NCI-H2196 treated with DMSO at 0.1 percent for 48 hours (cell line): Measurements from ENCODE around the gene C7orf33.
"Not testable (repeated sequence)": the region's sequence is repeated elsewhere in the genome, so short reads cannot be mapped to it uniquely, and the experiment has no call there.

Experiments
- DNase-seq: peaks from one replicate; lab custom pipeline; 2025; ENCODE audit not compliant: unreplicated experiment; lab: John Stamatoyannopoulos, UW

Gene C7orf33

GRCh38 chr7:148579366-148579765 is 11.2 kb upstream of the C7orf33 start:
- DNase-seq, result no peak

GRCh38 chr7:148580446-148580845 is 10.1 kb upstream of the C7orf33 start:
- DNase-seq, result no peak

- no peak for DNase-seq
Observed at GRCh38 chr7:148581624-148582023, 8.9 kb upstream of the C7orf33 start.

GRCh38 chr7:148584154-148584827 is 6.3 kb upstream of the C7orf33 start:
- DNase-seq, result no peak

GRCh38 chr7:148585399-148585798 is 5.2 kb upstream of the C7orf33 start:
- no peak for DNase-seq

GRCh38 chr7:148587076-148587475 is 3.5 kb upstream of the C7orf33 start:
- DNase-seq, result no peak

- no peak for DNase-seq
Observed at GRCh38 chr7:148588168-148588567, 2.4 kb upstream of the C7orf33 start.

- no peak for DNase-seq
Observed at GRCh38 chr7:148588670-148589131, 1.9 kb upstream of the C7orf33 start.

GRCh38 chr7:148589640-148590039 is 926 bp upstream of the C7orf33 start:
- no peak for DNase-seq

- DNase-seq, result not testable (repeated sequence)
Observed at GRCh38 chr7:148596354-148596753, 5.8 kb downstream of the C7orf33 start.

GRCh38 chr7:148598351-148598750 is 7.8 kb downstream of the C7orf33 start:
- no peak for DNase-seq

- DNase-seq, result no peak
Observed at GRCh38 chr7:148605350-148605749, 14.8 kb downstream of the C7orf33 start.

- DNase-seq, result no peak
Observed at GRCh38 chr7:148607151-148607661, 16.6 kb downstream of the C7orf33 start.

GRCh38 chr7:148609045-148609725 is 18.6 kb downstream of the C7orf33 start:
- DNase-seq, result no peak

GRCh38 chr7:148611692-148612091 is 21.1 kb downstream of the C7orf33 start:
- DNase-seq, result no peak

- no peak for DNase-seq
Observed at GRCh38 chr7:148615085-148615730, 24.6 kb downstream of the C7orf33 start.

GRCh38 chr7:148620749-148621359 is 30.3 kb downstream of the C7orf33 start:
- no peak for DNase-seq

- no peak for DNase-seq
Observed at GRCh38 chr7:148621563-148621962, 31.0 kb downstream of the C7orf33 start.

- no peak for DNase-seq
Observed at GRCh38 chr7:148622887-148623585, 32.5 kb downstream of the C7orf33 start.

- DNase-seq, result no peak
Observed at GRCh38 chr7:148623586-148624282, 33.2 kb downstream of the C7orf33 start.
